ENCODE measurements around the gene ANKRD33B. TPM values are rescaled to one million over a fixed set of nuclear protein-coding genes. Genes with fewer than 3 reads are reported as not detected.

ANKRD33B gene
- total RNA-seq, 1 donor from 2014 or later, result 2.2 TPM

GRCh38 chr5:10600626-10601245 lies 36.9 kb downstream of the ANKRD33B start:
- DNase-seq (ENCODE audit: low spot score), result no peak
- Histone ChIP-seq H3K9ac (no peak overlapping the region), H4K20me1 (ENCODE audit: low read depth) (no peaks in the 10 kb centered on the region), H2AFZ (replicated peaks) (no peak overlapping the region), H3K27me3 (no peaks in the 10 kb centered on the region), H3K4me3 (no peak overlapping the region), H3K9me3 (ENCODE audit: low read depth) (no peaks in the 10 kb centered on the region), H3K4me1 (peaks cover 7% of the 10 kb centered on the region), H3K79me2 (ENCODE audit: low read depth) (no peaks in the 10 kb centered on the region), H3K27ac (no peak overlapping the region), H3K36me3 (no peaks in the 10 kb centered on the region), H3K4me2 (no peak overlapping the region), H3F3A (ENCODE audit: low read depth) (no peaks in the 10 kb centered on the region)
- Mint-ChIP-seq H3K36me3 (no peaks in the 10 kb centered on the region), H3K4me3 (no peak overlapping the region), H3K27me3 (ENCODE audit: insufficient read depth, low read depth) (no peaks in the 10 kb centered on the region), H3K27ac (no peak overlapping the region), H3K4me1 (peaks cover 9% of the 10 kb centered on the region), H3K9me3 (peaks cover 4% of the 10 kb centered on the region)
- TF ChIP-seq EZH2 (IDR thresholded peaks at IDR 0.05), result no peak
- TF ChIP-seq CTCF (IDR thresholded peaks at IDR 0.05), result no peak
- TF ChIP-seq EZH2phosphoT487 (IDR thresholded peaks at IDR 0.05), result no peak

- no peaks in the 10 kb centered on the region for H3K79me2 ChIP-seq (ENCODE audit: low read depth)
- H3K9me3 ChIP-seq (ENCODE audit: low read depth), result no peaks in the 10 kb centered on the region
- no peak overlapping the region for H2AFZ ChIP-seq (replicated peaks)
- H4K20me1 ChIP-seq (ENCODE audit: low read depth), result no peaks in the 10 kb centered on the region
- H3K4me2 ChIP-seq, result no peak overlapping the region
- peaks cover 13% of the 10 kb centered on the region for H3K4me1 Mint-ChIP-seq
- H3K27ac ChIP-seq, result no peak overlapping the region
- no peak overlapping the region for H3K4me3 Mint-ChIP-seq
- peaks cover 7% of the 10 kb centered on the region for H3K4me1 ChIP-seq
- DNase-seq (ENCODE audit: low spot score), result no peak
- peak overlapping the region; percentile 76 for H3K27ac Mint-ChIP-seq
- H3K27me3 Mint-ChIP-seq (ENCODE audit: insufficient read depth, low read depth), result no peaks in the 10 kb centered on the region
- no peaks in the 10 kb centered on the region for H3K36me3 Mint-ChIP-seq
- H3K9ac ChIP-seq, result no peak overlapping the region
- H3K27me3 ChIP-seq, result no peaks in the 10 kb centered on the region
- TF ChIP-seq EZH2phosphoT487 (IDR thresholded peaks at IDR 0.05) (no peak), EZH2 (IDR thresholded peaks at IDR 0.05) (no peak), CTCF (IDR thresholded peaks at IDR 0.05) (no peak)
- no peaks in the 10 kb centered on the region for H3F3A ChIP-seq (ENCODE audit: low read depth)
- no peaks in the 10 kb centered on the region for H3K36me3 ChIP-seq
- H3K4me3 ChIP-seq, result no peak overlapping the region
- H3K9me3 Mint-ChIP-seq, result peaks cover 3% of the 10 kb centered on the region
These were observed 37.6 kb downstream of the ANKRD33B start for GRCh38 chr5:10601246-10602030.

- no peak for DNase-seq (ENCODE audit: low spot score)
- H4K20me1 ChIP-seq (ENCODE audit: low read depth), result no peaks in the 10 kb centered on the region
- Mint-ChIP-seq H3K4me1 (peaks cover 18% of the 10 kb centered on the region), H3K27me3 (ENCODE audit: insufficient read depth, low read depth) (no peaks in the 10 kb centered on the region), H3K36me3 (no peaks in the 10 kb centered on the region), H3K27ac (no peak overlapping the region), H3K9me3 (peaks cover 2% of the 10 kb centered on the region), H3K4me3 (no peak overlapping the region)
- no peaks in the 10 kb centered on the region for H3K36me3 ChIP-seq
- no peaks in the 10 kb centered on the region for H3K27me3 ChIP-seq
- H3K4me3 ChIP-seq, result no peak overlapping the region
- no peak overlapping the region for H2AFZ ChIP-seq (replicated peaks)
- H3K9ac ChIP-seq, result no peak overlapping the region
- H3K4me2 ChIP-seq, result no peak overlapping the region
- no peaks in the 10 kb centered on the region for H3K79me2 ChIP-seq (ENCODE audit: low read depth)
- TF ChIP-seq EZH2phosphoT487 (IDR thresholded peaks at IDR 0.05), result no peak
- TF ChIP-seq CTCF (IDR thresholded peaks at IDR 0.05), result no peak
- no peak for TF ChIP-seq EZH2 (IDR thresholded peaks at IDR 0.05)
- no peaks in the 10 kb centered on the region for H3K9me3 ChIP-seq (ENCODE audit: low read depth)
- H3K4me1 ChIP-seq, result peaks cover 13% of the 10 kb centered on the region
- H3F3A ChIP-seq (ENCODE audit: low read depth), result peaks cover 2% of the 10 kb centered on the region
- no peak overlapping the region for H3K27ac ChIP-seq
These were observed 38.3 kb downstream of the ANKRD33B start for GRCh38 chr5:10602031-10602806.

Measured in neural progenitor cell (in vitro differentiated cells).